WTC11 (cell line): ENCODE results near the gene ZBTB4.

Experiments used
- CREB1 ChIP-seq: sonication (generic); formaldehyde crosslinking; IDR thresholded peaks from 2 replicates; pipeline ENCODE4 v1.8.0; 2023; ENCODE audit warnings: mild to moderate bottlenecking, missing genetic modification reagents
- CTCF ChIP-seq: fragments of 200-600 bp; IDR thresholded peaks from 2 replicates; pipeline ENCODE4 v1.8.0; 2022; ENCODE audit warnings: antibody characterized with exemption
- FOXP1 ChIP-seq: sonication (generic); formaldehyde crosslinking; IDR thresholded peaks from 2 replicates; pipeline ENCODE4 v1.8.0; 2022; ENCODE audit warnings: missing genetic modification reagents, mild to moderate bottlenecking, moderate library complexity, borderline replicate concordance
- HMGA2 ChIP-seq: fragments of 250-450 bp; sonication (Bioruptor Pico); IDR thresholded peaks from 2 replicates; pipeline ENCODE4 v1.4.0; 2021; ENCODE audit warnings: mild to moderate bottlenecking, moderate library complexity
- NFYB ChIP-seq: sonication (generic); formaldehyde crosslinking; conservative IDR thresholded peaks from 2 replicates; pipeline ENCODE4 v1.8.0; 2022; ENCODE audit warnings: low read depth, missing genetic modification reagents
- TEAD1 ChIP-seq: sonication (generic); formaldehyde crosslinking; IDR thresholded peaks from 2 replicates; pipeline ENCODE4 v1.8.0; 2022; ENCODE audit warnings: mild to moderate bottlenecking, missing genetic modification reagents
- TF ChIP-seq, protein P1 (sequence below): sonication (generic); formaldehyde crosslinking; IDR thresholded peaks from 2 replicates; pipeline ENCODE4 v1.8.0; 2022; ENCODE audit warnings: mild to moderate bottlenecking, missing genetic modification reagents
- TF ChIP-seq, protein P2 (sequence below): sonication (generic); formaldehyde crosslinking; IDR thresholded peaks from 2 replicates; pipeline ENCODE4 v1.8.1; 2022; ENCODE audit warnings: low read depth, mild to moderate bottlenecking, moderate library complexity, missing genetic modification reagents, borderline replicate concordance
- TF ChIP-seq, protein P3 (sequence below): sonication (generic); formaldehyde crosslinking; IDR thresholded peaks from 2 replicates; pipeline ENCODE4 v1.8.1; 2023; ENCODE audit warnings: mild to moderate bottlenecking, missing genetic modification reagents
- TF ChIP-seq, protein P4 (sequence below): sonication (generic); formaldehyde crosslinking; conservative IDR thresholded peaks from 2 replicates; pipeline ENCODE4 v1.8.1; 2023; ENCODE audit warnings: mild to moderate bottlenecking, low read depth, missing genetic modification reagents, moderate library complexity
- TF ChIP-seq, protein P5 (sequence below): sonication (generic); formaldehyde crosslinking; IDR thresholded peaks from 2 replicates; pipeline ENCODE4 v1.8.0; 2023; ENCODE audit warnings: missing genetic modification reagents, mild to moderate bottlenecking, borderline replicate concordance

DNA sequence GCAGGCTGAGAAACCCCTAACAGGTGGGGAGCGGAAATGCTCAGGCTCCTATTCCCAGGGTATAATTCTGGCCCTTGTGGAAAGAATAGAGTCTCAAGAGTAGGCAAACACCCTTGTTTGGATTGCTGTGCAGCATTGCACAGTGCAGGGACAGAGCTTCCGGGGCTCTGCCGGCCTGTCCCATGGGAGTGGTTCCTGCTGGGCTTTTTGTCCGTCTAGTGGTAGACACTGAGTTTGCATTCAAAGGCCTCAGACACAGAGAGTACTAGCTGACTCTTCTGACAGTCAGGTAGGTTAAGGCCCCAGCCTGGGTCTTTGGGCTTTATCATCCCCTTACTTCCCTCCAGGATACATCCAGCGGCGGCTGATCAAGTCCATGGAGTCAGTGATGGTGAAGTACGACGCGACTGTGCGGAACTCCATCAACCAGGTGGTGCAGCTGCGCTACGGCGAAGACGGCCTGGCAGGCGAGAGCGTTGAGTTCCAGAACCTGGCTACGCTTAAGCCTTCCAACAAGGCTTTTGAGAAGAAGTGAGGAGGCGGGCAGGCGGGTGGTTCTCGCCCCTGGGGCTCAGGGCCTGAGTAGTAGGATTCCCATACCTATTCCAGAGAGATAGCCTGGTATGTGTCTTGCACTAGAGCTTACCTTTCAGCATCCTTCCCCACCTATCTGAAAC is 22.9 kb upstream of the ZBTB4 start:
- TF ChIP-seq CTCF (no peak), HMGA2 (CRISPR knock-in tag) (no peak), CREB1 (CRISPR knock-in tag) (no peak), TEAD1 (CRISPR knock-in tag) (no peak), NFYB (CRISPR knock-in tag) (no peak), FOXP1 (CRISPR knock-in tag) (no peak)
- TF ChIP-seq, protein P1, sequence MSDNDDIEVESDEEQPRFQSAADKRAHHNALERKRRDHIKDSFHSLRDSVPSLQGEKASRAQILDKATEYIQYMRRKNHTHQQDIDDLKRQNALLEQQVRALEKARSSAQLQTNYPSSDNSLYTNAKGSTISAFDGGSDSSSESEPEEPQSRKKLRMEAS, result no peak
- TF ChIP-seq, protein P2, sequence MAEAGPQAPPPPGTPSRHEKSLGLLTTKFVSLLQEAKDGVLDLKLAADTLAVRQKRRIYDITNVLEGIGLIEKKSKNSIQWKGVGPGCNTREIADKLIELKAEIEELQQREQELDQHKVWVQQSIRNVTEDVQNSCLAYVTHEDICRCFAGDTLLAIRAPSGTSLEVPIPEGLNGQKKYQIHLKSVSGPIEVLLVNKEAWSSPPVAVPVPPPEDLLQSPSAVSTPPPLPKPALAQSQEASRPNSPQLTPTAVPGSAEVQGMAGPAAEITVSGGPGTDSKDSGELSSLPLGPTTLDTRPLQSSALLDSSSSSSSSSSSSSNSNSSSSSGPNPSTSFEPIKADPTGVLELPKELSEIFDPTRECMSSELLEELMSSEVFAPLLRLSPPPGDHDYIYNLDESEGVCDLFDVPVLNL (CRISPR knock-in tag), result no peak
- TF ChIP-seq, protein P3, sequence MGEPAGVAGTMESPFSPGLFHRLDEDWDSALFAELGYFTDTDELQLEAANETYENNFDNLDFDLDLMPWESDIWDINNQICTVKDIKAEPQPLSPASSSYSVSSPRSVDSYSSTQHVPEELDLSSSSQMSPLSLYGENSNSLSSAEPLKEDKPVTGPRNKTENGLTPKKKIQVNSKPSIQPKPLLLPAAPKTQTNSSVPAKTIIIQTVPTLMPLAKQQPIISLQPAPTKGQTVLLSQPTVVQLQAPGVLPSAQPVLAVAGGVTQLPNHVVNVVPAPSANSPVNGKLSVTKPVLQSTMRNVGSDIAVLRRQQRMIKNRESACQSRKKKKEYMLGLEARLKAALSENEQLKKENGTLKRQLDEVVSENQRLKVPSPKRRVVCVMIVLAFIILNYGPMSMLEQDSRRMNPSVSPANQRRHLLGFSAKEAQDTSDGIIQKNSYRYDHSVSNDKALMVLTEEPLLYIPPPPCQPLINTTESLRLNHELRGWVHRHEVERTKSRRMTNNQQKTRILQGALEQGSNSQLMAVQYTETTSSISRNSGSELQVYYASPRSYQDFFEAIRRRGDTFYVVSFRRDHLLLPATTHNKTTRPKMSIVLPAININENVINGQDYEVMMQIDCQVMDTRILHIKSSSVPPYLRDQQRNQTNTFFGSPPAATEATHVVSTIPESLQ (CRISPR knock-in tag), result no peak
- TF ChIP-seq, protein P4, sequence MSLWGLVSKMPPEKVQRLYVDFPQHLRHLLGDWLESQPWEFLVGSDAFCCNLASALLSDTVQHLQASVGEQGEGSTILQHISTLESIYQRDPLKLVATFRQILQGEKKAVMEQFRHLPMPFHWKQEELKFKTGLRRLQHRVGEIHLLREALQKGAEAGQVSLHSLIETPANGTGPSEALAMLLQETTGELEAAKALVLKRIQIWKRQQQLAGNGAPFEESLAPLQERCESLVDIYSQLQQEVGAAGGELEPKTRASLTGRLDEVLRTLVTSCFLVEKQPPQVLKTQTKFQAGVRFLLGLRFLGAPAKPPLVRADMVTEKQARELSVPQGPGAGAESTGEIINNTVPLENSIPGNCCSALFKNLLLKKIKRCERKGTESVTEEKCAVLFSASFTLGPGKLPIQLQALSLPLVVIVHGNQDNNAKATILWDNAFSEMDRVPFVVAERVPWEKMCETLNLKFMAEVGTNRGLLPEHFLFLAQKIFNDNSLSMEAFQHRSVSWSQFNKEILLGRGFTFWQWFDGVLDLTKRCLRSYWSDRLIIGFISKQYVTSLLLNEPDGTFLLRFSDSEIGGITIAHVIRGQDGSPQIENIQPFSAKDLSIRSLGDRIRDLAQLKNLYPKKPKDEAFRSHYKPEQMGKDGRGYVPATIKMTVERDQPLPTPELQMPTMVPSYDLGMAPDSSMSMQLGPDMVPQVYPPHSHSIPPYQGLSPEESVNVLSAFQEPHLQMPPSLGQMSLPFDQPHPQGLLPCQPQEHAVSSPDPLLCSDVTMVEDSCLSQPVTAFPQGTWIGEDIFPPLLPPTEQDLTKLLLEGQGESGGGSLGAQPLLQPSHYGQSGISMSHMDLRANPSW, result no peak
- TF ChIP-seq, protein P5, sequence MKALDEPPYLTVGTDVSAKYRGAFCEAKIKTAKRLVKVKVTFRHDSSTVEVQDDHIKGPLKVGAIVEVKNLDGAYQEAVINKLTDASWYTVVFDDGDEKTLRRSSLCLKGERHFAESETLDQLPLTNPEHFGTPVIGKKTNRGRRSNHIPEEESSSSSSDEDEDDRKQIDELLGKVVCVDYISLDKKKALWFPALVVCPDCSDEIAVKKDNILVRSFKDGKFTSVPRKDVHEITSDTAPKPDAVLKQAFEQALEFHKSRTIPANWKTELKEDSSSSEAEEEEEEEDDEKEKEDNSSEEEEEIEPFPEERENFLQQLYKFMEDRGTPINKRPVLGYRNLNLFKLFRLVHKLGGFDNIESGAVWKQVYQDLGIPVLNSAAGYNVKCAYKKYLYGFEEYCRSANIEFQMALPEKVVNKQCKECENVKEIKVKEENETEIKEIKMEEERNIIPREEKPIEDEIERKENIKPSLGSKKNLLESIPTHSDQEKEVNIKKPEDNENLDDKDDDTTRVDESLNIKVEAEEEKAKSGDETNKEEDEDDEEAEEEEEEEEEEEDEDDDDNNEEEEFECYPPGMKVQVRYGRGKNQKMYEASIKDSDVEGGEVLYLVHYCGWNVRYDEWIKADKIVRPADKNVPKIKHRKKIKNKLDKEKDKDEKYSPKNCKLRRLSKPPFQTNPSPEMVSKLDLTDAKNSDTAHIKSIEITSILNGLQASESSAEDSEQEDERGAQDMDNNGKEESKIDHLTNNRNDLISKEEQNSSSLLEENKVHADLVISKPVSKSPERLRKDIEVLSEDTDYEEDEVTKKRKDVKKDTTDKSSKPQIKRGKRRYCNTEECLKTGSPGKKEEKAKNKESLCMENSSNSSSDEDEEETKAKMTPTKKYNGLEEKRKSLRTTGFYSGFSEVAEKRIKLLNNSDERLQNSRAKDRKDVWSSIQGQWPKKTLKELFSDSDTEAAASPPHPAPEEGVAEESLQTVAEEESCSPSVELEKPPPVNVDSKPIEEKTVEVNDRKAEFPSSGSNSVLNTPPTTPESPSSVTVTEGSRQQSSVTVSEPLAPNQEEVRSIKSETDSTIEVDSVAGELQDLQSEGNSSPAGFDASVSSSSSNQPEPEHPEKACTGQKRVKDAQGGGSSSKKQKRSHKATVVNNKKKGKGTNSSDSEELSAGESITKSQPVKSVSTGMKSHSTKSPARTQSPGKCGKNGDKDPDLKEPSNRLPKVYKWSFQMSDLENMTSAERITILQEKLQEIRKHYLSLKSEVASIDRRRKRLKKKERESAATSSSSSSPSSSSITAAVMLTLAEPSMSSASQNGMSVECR (CRISPR knock-in tag), result no peak
